Ishikawa (cell line): ENCODE results near the gene VPS18.

Experiments used
- RAD21 ChIP-seq: IDR thresholded peaks from 2 replicates; pipeline ENCODE4 v1.6.1; 2012; ENCODE audit warnings: low read depth
- TAF1 ChIP-seq: IDR thresholded peaks from 2 replicates; pipeline ENCODE4 v1.6.1; 2012; ENCODE audit warnings: low read depth, mild to moderate bottlenecking
- TCF12 ChIP-seq: IDR thresholded peaks from 2 replicates; pipeline ENCODE4 v1.6.1; 2012; ENCODE audit warnings: low read depth
- TF ChIP-seq, protein P1 (sequence below): IDR thresholded peaks from 2 replicates; pipeline ENCODE4 v1.6.1; 2012; ENCODE audit warnings: low read depth, mild to moderate bottlenecking
- TF ChIP-seq, protein P2 (sequence below): IDR thresholded peaks from 2 replicates; pipeline ENCODE4 v1.6.1; 2012
- TF ChIP-seq, protein P3 (sequence below): IDR thresholded peaks from 2 replicates; pipeline ENCODE4 v1.6.1; 2012

DNA sequence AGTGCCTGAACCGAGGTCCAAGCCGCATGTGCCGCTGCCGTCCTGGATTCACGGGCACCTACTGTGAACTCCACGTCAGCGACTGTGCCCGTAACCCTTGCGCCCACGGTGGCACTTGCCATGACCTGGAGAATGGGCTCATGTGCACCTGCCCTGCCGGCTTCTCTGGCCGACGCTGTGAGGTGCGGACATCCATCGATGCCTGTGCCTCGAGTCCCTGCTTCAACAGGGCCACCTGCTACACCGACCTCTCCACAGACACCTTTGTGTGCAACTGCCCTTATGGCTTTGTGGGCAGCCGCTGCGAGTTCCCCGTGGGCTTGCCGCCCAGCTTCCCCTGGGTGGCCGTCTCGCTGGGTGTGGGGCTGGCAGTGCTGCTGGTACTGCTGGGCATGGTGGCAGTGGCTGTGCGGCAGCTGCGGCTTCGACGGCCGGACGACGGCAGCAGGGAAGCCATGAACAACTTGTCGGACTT is 42.0 kb downstream of the VPS18 start:
- TF ChIP-seq RAD21: no peak
- TF ChIP-seq, protein P1, sequence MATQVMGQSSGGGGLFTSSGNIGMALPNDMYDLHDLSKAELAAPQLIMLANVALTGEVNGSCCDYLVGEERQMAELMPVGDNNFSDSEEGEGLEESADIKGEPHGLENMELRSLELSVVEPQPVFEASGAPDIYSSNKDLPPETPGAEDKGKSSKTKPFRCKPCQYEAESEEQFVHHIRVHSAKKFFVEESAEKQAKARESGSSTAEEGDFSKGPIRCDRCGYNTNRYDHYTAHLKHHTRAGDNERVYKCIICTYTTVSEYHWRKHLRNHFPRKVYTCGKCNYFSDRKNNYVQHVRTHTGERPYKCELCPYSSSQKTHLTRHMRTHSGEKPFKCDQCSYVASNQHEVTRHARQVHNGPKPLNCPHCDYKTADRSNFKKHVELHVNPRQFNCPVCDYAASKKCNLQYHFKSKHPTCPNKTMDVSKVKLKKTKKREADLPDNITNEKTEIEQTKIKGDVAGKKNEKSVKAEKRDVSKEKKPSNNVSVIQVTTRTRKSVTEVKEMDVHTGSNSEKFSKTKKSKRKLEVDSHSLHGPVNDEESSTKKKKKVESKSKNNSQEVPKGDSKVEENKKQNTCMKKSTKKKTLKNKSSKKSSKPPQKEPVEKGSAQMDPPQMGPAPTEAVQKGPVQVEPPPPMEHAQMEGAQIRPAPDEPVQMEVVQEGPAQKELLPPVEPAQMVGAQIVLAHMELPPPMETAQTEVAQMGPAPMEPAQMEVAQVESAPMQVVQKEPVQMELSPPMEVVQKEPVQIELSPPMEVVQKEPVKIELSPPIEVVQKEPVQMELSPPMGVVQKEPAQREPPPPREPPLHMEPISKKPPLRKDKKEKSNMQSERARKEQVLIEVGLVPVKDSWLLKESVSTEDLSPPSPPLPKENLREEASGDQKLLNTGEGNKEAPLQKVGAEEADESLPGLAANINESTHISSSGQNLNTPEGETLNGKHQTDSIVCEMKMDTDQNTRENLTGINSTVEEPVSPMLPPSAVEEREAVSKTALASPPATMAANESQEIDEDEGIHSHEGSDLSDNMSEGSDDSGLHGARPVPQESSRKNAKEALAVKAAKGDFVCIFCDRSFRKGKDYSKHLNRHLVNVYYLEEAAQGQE: no peak
- TF ChIP-seq, protein P2, sequence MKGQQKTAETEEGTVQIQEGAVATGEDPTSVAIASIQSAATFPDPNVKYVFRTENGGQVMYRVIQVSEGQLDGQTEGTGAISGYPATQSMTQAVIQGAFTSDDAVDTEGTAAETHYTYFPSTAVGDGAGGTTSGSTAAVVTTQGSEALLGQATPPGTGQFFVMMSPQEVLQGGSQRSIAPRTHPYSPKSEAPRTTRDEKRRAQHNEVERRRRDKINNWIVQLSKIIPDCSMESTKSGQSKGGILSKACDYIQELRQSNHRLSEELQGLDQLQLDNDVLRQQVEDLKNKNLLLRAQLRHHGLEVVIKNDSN: no peak
- no peak for TF ChIP-seq TAF1
- TF ChIP-seq TCF12: no peak
- TF ChIP-seq, protein P3, sequence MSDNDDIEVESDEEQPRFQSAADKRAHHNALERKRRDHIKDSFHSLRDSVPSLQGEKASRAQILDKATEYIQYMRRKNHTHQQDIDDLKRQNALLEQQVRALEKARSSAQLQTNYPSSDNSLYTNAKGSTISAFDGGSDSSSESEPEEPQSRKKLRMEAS: no peak
